OCI-LY1 (cell line): ENCODE data around the gene MS4A10.

Experiments
- H2AFZ ChIP-seq: fragments of 200-600 bp; sonication (generic), shearing (Covaris generic); 2 replicates; pipeline ENCODE4 v1.6.0; 2014; ENCODE audit warnings: antibody characterized with exemption, mild to moderate bottlenecking, low read length
- H3F3A ChIP-seq: fragments of 200-600 bp; sonication (generic), shearing (Covaris generic); 2 replicates; pipeline ENCODE4 v1.6.0; 2014; ENCODE audit warnings: mild to moderate bottlenecking, antibody characterized with exemption, low read length, moderate library complexity; ENCODE audit not compliant: insufficient read depth
- H3K27ac ChIP-seq: fragments of 200-600 bp; sonication (generic); 2 replicates; pipeline ENCODE4 v1.5.1; 2014; ENCODE audit warnings: low read length, mixed run types, mild to moderate bottlenecking, low read depth; ENCODE audit not compliant: poor library complexity, severe bottlenecking
- H3K27me3 ChIP-seq: fragments of 200-600 bp; sonication (generic); 2 replicates; pipeline ENCODE4 v1.6.0; 2014; ENCODE audit warnings: antibody characterized with exemption, mild to moderate bottlenecking, low read length, moderate library complexity; ENCODE audit not compliant: insufficient read depth
- H3K36me3 ChIP-seq: fragments of 200-600 bp; sonication (generic); 2 replicates; pipeline ENCODE4 v1.6.1; 2014; ENCODE audit warnings: mild to moderate bottlenecking, antibody characterized with exemption, low read length, moderate library complexity, mixed read lengths; ENCODE audit not compliant: insufficient read depth
- H3K4me1 ChIP-seq: fragments of 200-600 bp; sonication (generic); 2 replicates; pipeline ENCODE4 v1.5.1; 2014; ENCODE audit warnings: mild to moderate bottlenecking, low read length, moderate library complexity; ENCODE audit not compliant: insufficient read depth, severe bottlenecking
- H3K4me2 ChIP-seq: fragments of 200-600 bp; sonication (generic), shearing (Covaris generic); 2 replicates; pipeline ENCODE4 v1.6.1; 2014; ENCODE audit warnings: low read length
- H3K4me3 ChIP-seq: fragments of 200-600 bp; sonication (generic); 2 replicates; pipeline ENCODE4 v1.5.1; 2014; ENCODE audit warnings: low read length, low read depth, mild to moderate bottlenecking, mixed read lengths; ENCODE audit not compliant: poor library complexity, severe bottlenecking
- H3K79me2 ChIP-seq: fragments of 200-600 bp; shearing (Covaris generic); 2 replicates; pipeline ENCODE4 v1.6.1; 2016; ENCODE audit warnings: mixed run types, low read length, mixed read lengths; ENCODE audit not compliant: insufficient read depth
- H3K9ac ChIP-seq: fragments of 200-600 bp; sonication (generic), shearing (Covaris generic); 2 replicates; pipeline ENCODE4 v1.6.1; 2014; ENCODE audit warnings: mild to moderate bottlenecking, low read length, mixed read lengths
- H3K9me2 ChIP-seq: fragments of 200-600 bp; sonication (generic), shearing (Covaris generic); 2 replicates; pipeline ENCODE4 v1.6.1; 2014; ENCODE audit warnings: low read depth, mild to moderate bottlenecking, low read length, mixed read lengths
- H3K9me3 ChIP-seq: fragments of 200-600 bp; shearing (Covaris generic); 2 replicates; pipeline ENCODE4 v1.6.1; 2014; ENCODE audit warnings: low read length, mixed read lengths
- H4K20me1 ChIP-seq: fragments of 200-600 bp; sonication (generic), shearing (Covaris generic); 2 replicates; pipeline ENCODE4 v1.6.0; 2016; ENCODE audit warnings: mild to moderate bottlenecking, low read length; ENCODE audit not compliant: insufficient read depth
- CTCF ChIP-seq: fragments of 200-600 bp; sonication (generic), shearing (Covaris generic); IDR thresholded peaks from 2 replicates; pipeline ENCODE4 v1.5.1; 2017; ENCODE audit warnings: mild to moderate bottlenecking, antibody characterized with exemption, low read length, moderate library complexity, mixed read lengths
- EZH2 ChIP-seq: fragments of 200-600 bp; sonication (generic), shearing (Covaris generic); IDR thresholded peaks from 2 replicates; pipeline ENCODE4 v1.8.0; 2017; ENCODE audit warnings: borderline replicate concordance, mixed run types, mild to moderate bottlenecking, antibody characterized with exemption, low read length, moderate library complexity, mixed read lengths

MS4A10 gene

GRCh38 chr11:60782393-60783140, 2.6 kb upstream of the MS4A10 start:
- H3K9ac ChIP-seq = no peak overlapping the region
- H3K4me2 ChIP-seq = peak overlapping the region; percentile 15; the same call in 1 of the 2 replicates
- TF ChIP-seq CTCF (no peak), EZH2 (no peak)
- no peak overlapping the region for H3K27ac ChIP-seq
- no peaks in the 10 kb centered on the region for H4K20me1 ChIP-seq
- H3F3A ChIP-seq = no peaks in the 10 kb centered on the region
- H3K4me1 ChIP-seq = no peaks in the 10 kb centered on the region
- peaks cover 4% of the 10 kb centered on the region; the same call in 1 of the 2 replicates for H3K27me3 ChIP-seq
- no peaks in the 10 kb centered on the region for H3K36me3 ChIP-seq
- no peaks in the 10 kb centered on the region for H3K9me2 ChIP-seq
- H3K4me3 ChIP-seq = no peak overlapping the region
- H3K9me3 ChIP-seq = no peaks in the 10 kb centered on the region
- no peak overlapping the region for H2AFZ ChIP-seq
- no peaks in the 10 kb centered on the region for H3K79me2 ChIP-seq

- Histone ChIP-seq H4K20me1 (no peaks in the 10 kb centered on the region), H3K4me3 (no peak overlapping the region), H3K9ac (no peak overlapping the region), H3K27ac (no peak overlapping the region), H3K27me3 (peaks cover 4% of the 10 kb centered on the region; the same call in 1 of the 2 replicates), H3K9me2 (no peaks in the 10 kb centered on the region), H3K36me3 (no peaks in the 10 kb centered on the region), H3K4me2 (no peak overlapping the region), H3K9me3 (no peaks in the 10 kb centered on the region), H3K4me1 (no peaks in the 10 kb centered on the region), H3F3A (no peaks in the 10 kb centered on the region), H3K79me2 (no peaks in the 10 kb centered on the region), H2AFZ (no peak overlapping the region)
- TF ChIP-seq EZH2 (no peak), CTCF (no peak)
These were observed 2.0 kb upstream of the MS4A10 start for GRCh38 chr11:60783141-60783484.

DNA sequence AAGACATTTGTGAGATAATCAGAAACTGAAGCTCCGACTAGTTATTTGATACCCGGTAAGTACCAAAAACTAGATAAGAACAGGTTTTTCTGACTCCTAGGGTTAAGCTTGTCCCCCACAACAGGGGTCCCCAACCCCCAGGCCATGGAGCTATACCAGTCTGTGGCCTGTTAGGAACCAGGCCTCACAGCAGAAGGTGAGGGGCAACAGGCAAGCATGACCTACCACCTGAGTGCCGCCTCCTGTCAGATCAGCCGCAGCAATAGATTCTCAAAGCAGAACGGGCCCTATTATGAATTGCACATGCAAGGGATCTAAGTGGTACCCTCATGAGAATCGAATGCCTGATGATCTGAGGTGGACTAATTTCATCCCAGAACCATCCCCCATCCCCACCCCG, 1.2 kb upstream of the MS4A10 start:
- no peak overlapping the region for H3K4me3 ChIP-seq
- H3K27ac ChIP-seq = no peak overlapping the region
- H3K9me3 ChIP-seq = no peaks in the 10 kb centered on the region
- no peaks in the 10 kb centered on the region for H3K79me2 ChIP-seq
- no peak overlapping the region for H3K9ac ChIP-seq
- no peaks in the 10 kb centered on the region for H3K9me2 ChIP-seq
- no peaks in the 10 kb centered on the region for H3K36me3 ChIP-seq
- no peaks in the 10 kb centered on the region for H3K4me1 ChIP-seq
- H3K4me2 ChIP-seq = no peak overlapping the region
- TF ChIP-seq CTCF (no peak), EZH2 (no peak)
- H3K27me3 ChIP-seq = peaks cover 4% of the 10 kb centered on the region; the same call in 1 of the 2 replicates
- H4K20me1 ChIP-seq = no peaks in the 10 kb centered on the region
- no peak overlapping the region for H2AFZ ChIP-seq
- no peaks in the 10 kb centered on the region for H3F3A ChIP-seq
